IMR-90 (cell line): Measurements from ENCODE around the gene ABCF1.

Experiments
- BHLHE40 ChIP-seq: fragments of 150-350 bp; IDR thresholded peaks from 2 replicates; pipeline ENCODE4 v1.6.1; 2016; ENCODE audit warnings: mild to moderate bottlenecking, low read depth, low read length
- CEBPB ChIP-seq: IDR thresholded peaks from 2 replicates; pipeline ENCODE4 v1.6.1; 2012; ENCODE audit warnings: low read depth, low read length, improper control_type of control experiment
- CTCF ChIP-seq: conservative IDR thresholded peaks from 2 replicates; pipeline ENCODE4 v1.5.1; 2012; ENCODE audit warnings: mild to moderate bottlenecking, low read depth, low read length, improper control_type of control experiment
- ELK1 ChIP-seq: fragments of 150-350 bp; IDR thresholded peaks from 2 replicates; pipeline ENCODE4 v1.6.1; 2016; ENCODE audit warnings: low read depth, mild to moderate bottlenecking, low read length, moderate library complexity, borderline replicate concordance
- FOS ChIP-seq: fragments of 150-350 bp; IDR thresholded peaks from 2 replicates; pipeline ENCODE4 v1.6.1; 2016; ENCODE audit warnings: low read depth, low read length
- MAFK ChIP-seq: IDR thresholded peaks from 2 replicates; pipeline ENCODE4 v1.6.1; 2012; ENCODE audit warnings: low read depth, low read length, improper control_type of control experiment
- MXI1 ChIP-seq: IDR thresholded peaks from 2 replicates; pipeline ENCODE4 v1.6.1; 2012; ENCODE audit warnings: low read depth, mild to moderate bottlenecking, low read length, moderate library complexity, borderline replicate concordance
- NFE2L2 ChIP-seq: fragments of 150-350 bp; IDR thresholded peaks from 2 replicates; pipeline ENCODE4 v1.6.1; 2016; ENCODE audit warnings: low read depth, mild to moderate bottlenecking, low read length
- POLR2A ChIP-seq: IDR thresholded peaks from 2 replicates; pipeline ENCODE4 v1.6.1; 2012; ENCODE audit warnings: mild to moderate bottlenecking, low read depth, low read length
- RAD21 ChIP-seq: IDR thresholded peaks from 2 replicates; pipeline ENCODE4 v1.6.1; 2012; ENCODE audit warnings: low read length, improper control_type of control experiment
- RCOR1 ChIP-seq: IDR thresholded peaks from 2 replicates; pipeline ENCODE4 v1.6.1; 2012; ENCODE audit warnings: mild to moderate bottlenecking, low read length, improper control_type of control experiment; ENCODE audit not compliant: insufficient replicate concordance
- RFX5 ChIP-seq: IDR thresholded peaks from 2 replicates; pipeline ENCODE4 v1.8.0; 2012; ENCODE audit warnings: low read depth, mild to moderate bottlenecking, low read length, moderate library complexity
- SMC3 ChIP-seq: fragments of 150-350 bp; IDR thresholded peaks from 2 replicates; pipeline ENCODE4 v1.6.1; 2016; ENCODE audit warnings: low read depth, mild to moderate bottlenecking, antibody characterized with exemption, low read length, moderate library complexity
- USF2 ChIP-seq: fragments of 150-350 bp; IDR thresholded peaks from 2 replicates; pipeline ENCODE4 v1.6.1; 2017; ENCODE audit warnings: mild to moderate bottlenecking, antibody characterized with exemption, low read length, low read depth

GRCh38 chr6:30618270-30618797 lies 47.1 kb downstream of the ABCF1 start:
- TF ChIP-seq SMC3 (no peak), CTCF (no peak), RAD21 (no peak), FOS (no peak), BHLHE40 (no peak), POLR2A (no peak), MXI1 (no peak), MAFK (no peak), RFX5 (no peak), ELK1 (no peak), CEBPB (no peak), USF2 (no peak), NFE2L2 (no peak), RCOR1 (no peak)
